GM12891 (cell line): Measurements from ENCODE around the gene IPPK.

Experiments
- POLR2A ChIP-seq: IDR thresholded peaks from 2 replicates; pipeline ENCODE4 v1.6.1; 2011; ENCODE audit warnings: low read depth, low read length, control low read depth
- POLR2AphosphoS5 ChIP-seq: IDR thresholded peaks from 2 replicates; pipeline ENCODE4 v1.6.1; 2011; ENCODE audit warnings: low read depth, low read length, control low read depth
- POU2F2 ChIP-seq: IDR thresholded peaks from 2 replicates; pipeline ENCODE4 v1.6.1; 2011; ENCODE audit warnings: low read depth, mild to moderate bottlenecking, control low read depth, low read length, moderate library complexity
- SPI1 ChIP-seq: IDR thresholded peaks from 2 replicates; pipeline ENCODE4 v1.6.1; 2011; ENCODE audit warnings: low read depth, low read length, control low read depth
- TAF1 ChIP-seq: IDR thresholded peaks from 2 replicates; pipeline ENCODE4 v1.6.1; 2011; ENCODE audit warnings: low read depth, low read length, control low read depth

- TF ChIP-seq POLR2AphosphoS5 (no peak), TAF1 (no peak), POLR2A (no peak), SPI1 (no peak), POU2F2 (no peak)
These were observed 26.7 kb upstream of the IPPK start for GRCh38 chr9:92696619-92697018.
